Neural cell (in vitro differentiated cells): ENCODE data around the gene MMGT1. TPM values are rescaled to one million over a fixed set of nuclear protein-coding genes. Genes with fewer than 3 reads are reported as not detected.
"Not testable (repeated sequence)": the region's sequence is repeated elsewhere in the genome, so short reads cannot be mapped to it uniquely, and the experiment has no call there.

Source experiments
- H2AFZ ChIP-seq: fragments of 200-600, 300-800 bp; sonication (generic), shearing (Covaris generic); 2 replicates; pipeline ENCODE4 v1.6.0; 2014; ENCODE audit warnings: low read depth, mild to moderate bottlenecking, antibody characterized with exemption, low read length, moderate library complexity
- H3F3A ChIP-seq: fragments of 200-600 bp; shearing (Covaris generic); 2 replicates; pipeline ENCODE4 v1.6.1; 2016; ENCODE audit warnings: mild to moderate bottlenecking, moderate library complexity, mixed read lengths, antibody characterized with exemption, low read length; ENCODE audit not compliant: insufficient read depth, poor library complexity, severe bottlenecking
- H3K27ac ChIP-seq: fragments of 200-600, 300-800 bp; sonication (generic), shearing (Covaris generic); 2 replicates; pipeline ENCODE4 v1.5.1; 2014; ENCODE audit warnings: mild to moderate bottlenecking, low read length, moderate library complexity
- H3K27me3 ChIP-seq: fragments of 300-800, 200-600 bp; sonication (generic), shearing (Covaris generic); 2 replicates; pipeline ENCODE4 v1.6.0; 2014; ENCODE audit warnings: mild to moderate bottlenecking, low read depth, low read length, moderate library complexity; ENCODE audit not compliant: insufficient read depth
- H3K36me3 ChIP-seq: fragments of 300-800, 200-600 bp; sonication (generic), shearing (Covaris generic); 2 replicates; pipeline ENCODE4 v1.5.1; 2014; ENCODE audit warnings: mild to moderate bottlenecking, antibody characterized with exemption, low read length, moderate library complexity; ENCODE audit not compliant: insufficient read depth
- H3K4me2 ChIP-seq: fragments of 300-800, 200-600 bp; sonication (generic), shearing (Covaris generic); 2 replicates; pipeline ENCODE4 v1.6.0; 2014; ENCODE audit warnings: mild to moderate bottlenecking, low read length
- H3K4me3 ChIP-seq: fragments of 300-800, 200-600 bp; sonication (generic), shearing (Covaris generic); 2 replicates; pipeline ENCODE4 v1.5.1; 2014; ENCODE audit warnings: mild to moderate bottlenecking, low read length, moderate library complexity
- H3K79me2 ChIP-seq: fragments of 200-600 bp; shearing (Covaris generic); replicated peaks from 2 replicates; pipeline ENCODE4 v1.6.0; 2014; ENCODE audit warnings: mild to moderate bottlenecking, low read length, moderate library complexity; ENCODE audit not compliant: insufficient read depth
- H3K9ac ChIP-seq: fragments of 300-800, 200-600 bp; sonication (generic), shearing (Covaris generic); 2 replicates; pipeline ENCODE4 v1.6.1; 2016; ENCODE audit warnings: mild to moderate bottlenecking, low read length, mixed read lengths
- H3K9me2 ChIP-seq: fragments of 200-600 bp; shearing (Covaris generic); 2 replicates; pipeline ENCODE4 v1.6.1; 2016; ENCODE audit warnings: mild to moderate bottlenecking, low read length, mixed read lengths; ENCODE audit not compliant: insufficient read depth
- H3K9me3 ChIP-seq: fragments of 200-600, 300-800 bp; sonication (generic), shearing (Covaris generic); 2 replicates; pipeline ENCODE4 v1.6.1; 2016; ENCODE audit warnings: mild to moderate bottlenecking, mixed run types, low read length, moderate library complexity, mixed read lengths
- H4K20me1 ChIP-seq: fragments of 200-600 bp; shearing (Covaris generic); 2 replicates; pipeline ENCODE4 v1.6.1; 2016; ENCODE audit warnings: mild to moderate bottlenecking, mixed run types; ENCODE audit not compliant: insufficient read depth
- EP300 ChIP-seq: fragments of 450-650 bp; conservative IDR thresholded peaks from 2 replicates; pipeline ENCODE4 v1.6.1; 2014; ENCODE audit warnings: antibody characterized with exemption, mild to moderate bottlenecking, moderate library complexity; ENCODE audit not compliant: poor library complexity, severe bottlenecking
- EZH2 ChIP-seq: fragments of 200-600, 300-800 bp; shearing (Covaris generic), sonication (generic); IDR thresholded peaks from 2 replicates; pipeline ENCODE4 v1.6.1; 2014; ENCODE audit warnings: antibody characterized with exemption, low read length, borderline replicate concordance, mild to moderate bottlenecking; ENCODE audit not compliant: insufficient read depth, poor library complexity, severe bottlenecking
- MXI1 ChIP-seq: fragments of 450-650 bp; conservative IDR thresholded peaks from 2 replicates; pipeline ENCODE4 v1.6.1; 2014; ENCODE audit warnings: antibody characterized with exemption, mild to moderate bottlenecking; ENCODE audit not compliant: poor library complexity, severe bottlenecking
- POLR2AphosphoS5 ChIP-seq: IDR thresholded peaks from 2 replicates; pipeline ENCODE4 v1.6.1; 2012
- RAD21 ChIP-seq: fragments of 450-650 bp; conservative IDR thresholded peaks from 2 replicates; pipeline ENCODE4 v1.6.1; 2014; ENCODE audit warnings: antibody characterized with exemption, mild to moderate bottlenecking, moderate library complexity
- SMC3 ChIP-seq: fragments of 450-650 bp; conservative IDR thresholded peaks from 2 replicates; pipeline ENCODE4 v1.6.1; 2014; ENCODE audit warnings: antibody characterized with exemption, mild to moderate bottlenecking, moderate library complexity; ENCODE audit not compliant: poor library complexity
- TAF1 ChIP-seq: IDR thresholded peaks from 2 replicates; pipeline ENCODE4 v1.6.1; 2012; ENCODE audit warnings: low read depth
- polyA plus RNA-seq: library from polyadenylated mRNA; depleted of rRNA; stranded (reverse); fragments of >200 nt; gene quantifications from 2 replicates; pipeline ENCODE4 v1.2.3, GENCODE V29; 2014
- TF ChIP-seq, protein P1 (sequence below): fragments of 450-650 bp; IDR thresholded peaks from 2 replicates; pipeline ENCODE4 v1.5.1; 2014; ENCODE audit warnings: antibody characterized with exemption, mild to moderate bottlenecking, moderate library complexity; ENCODE audit not compliant: poor library complexity, severe bottlenecking
- TF ChIP-seq, protein P2 (sequence below): IDR thresholded peaks from 2 replicates; pipeline ENCODE4 v1.6.1; 2012; ENCODE audit warnings: borderline replicate concordance

The MMGT1 gene
- polyA plus RNA-seq, 1 donor from 2014 or later = 17.5 TPM

DNA sequence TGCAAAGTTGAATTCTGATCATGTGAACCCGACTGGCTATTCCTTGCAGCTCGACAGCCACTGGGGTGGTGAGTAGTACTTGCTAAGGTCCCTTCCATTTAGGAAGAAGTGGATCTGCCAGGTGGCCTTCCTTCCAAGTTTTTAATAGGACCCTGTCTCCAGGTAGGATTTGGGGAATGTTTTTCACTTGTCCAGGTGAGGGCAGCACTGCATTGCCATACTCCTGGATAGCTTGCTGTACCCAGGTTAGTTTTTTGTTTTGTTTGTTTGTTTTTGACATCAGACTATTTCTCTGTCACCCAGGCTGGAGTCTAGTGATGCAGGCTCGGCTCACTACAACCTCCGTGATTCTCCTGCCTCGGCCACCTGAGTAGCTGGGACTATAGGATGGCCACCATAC is 50.4 kb downstream of the MMGT1 start:
- TF ChIP-seq RAD21 (no peak), SMC3 (no peak), TAF1 (no peak), EP300 (no peak), EZH2 (no peak), MXI1 (no peak), POLR2AphosphoS5 (no peak)
- TF ChIP-seq, protein P1, sequence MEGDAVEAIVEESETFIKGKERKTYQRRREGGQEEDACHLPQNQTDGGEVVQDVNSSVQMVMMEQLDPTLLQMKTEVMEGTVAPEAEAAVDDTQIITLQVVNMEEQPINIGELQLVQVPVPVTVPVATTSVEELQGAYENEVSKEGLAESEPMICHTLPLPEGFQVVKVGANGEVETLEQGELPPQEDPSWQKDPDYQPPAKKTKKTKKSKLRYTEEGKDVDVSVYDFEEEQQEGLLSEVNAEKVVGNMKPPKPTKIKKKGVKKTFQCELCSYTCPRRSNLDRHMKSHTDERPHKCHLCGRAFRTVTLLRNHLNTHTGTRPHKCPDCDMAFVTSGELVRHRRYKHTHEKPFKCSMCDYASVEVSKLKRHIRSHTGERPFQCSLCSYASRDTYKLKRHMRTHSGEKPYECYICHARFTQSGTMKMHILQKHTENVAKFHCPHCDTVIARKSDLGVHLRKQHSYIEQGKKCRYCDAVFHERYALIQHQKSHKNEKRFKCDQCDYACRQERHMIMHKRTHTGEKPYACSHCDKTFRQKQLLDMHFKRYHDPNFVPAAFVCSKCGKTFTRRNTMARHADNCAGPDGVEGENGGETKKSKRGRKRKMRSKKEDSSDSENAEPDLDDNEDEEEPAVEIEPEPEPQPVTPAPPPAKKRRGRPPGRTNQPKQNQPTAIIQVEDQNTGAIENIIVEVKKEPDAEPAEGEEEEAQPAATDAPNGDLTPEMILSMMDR = no peak
- TF ChIP-seq, protein P2, sequence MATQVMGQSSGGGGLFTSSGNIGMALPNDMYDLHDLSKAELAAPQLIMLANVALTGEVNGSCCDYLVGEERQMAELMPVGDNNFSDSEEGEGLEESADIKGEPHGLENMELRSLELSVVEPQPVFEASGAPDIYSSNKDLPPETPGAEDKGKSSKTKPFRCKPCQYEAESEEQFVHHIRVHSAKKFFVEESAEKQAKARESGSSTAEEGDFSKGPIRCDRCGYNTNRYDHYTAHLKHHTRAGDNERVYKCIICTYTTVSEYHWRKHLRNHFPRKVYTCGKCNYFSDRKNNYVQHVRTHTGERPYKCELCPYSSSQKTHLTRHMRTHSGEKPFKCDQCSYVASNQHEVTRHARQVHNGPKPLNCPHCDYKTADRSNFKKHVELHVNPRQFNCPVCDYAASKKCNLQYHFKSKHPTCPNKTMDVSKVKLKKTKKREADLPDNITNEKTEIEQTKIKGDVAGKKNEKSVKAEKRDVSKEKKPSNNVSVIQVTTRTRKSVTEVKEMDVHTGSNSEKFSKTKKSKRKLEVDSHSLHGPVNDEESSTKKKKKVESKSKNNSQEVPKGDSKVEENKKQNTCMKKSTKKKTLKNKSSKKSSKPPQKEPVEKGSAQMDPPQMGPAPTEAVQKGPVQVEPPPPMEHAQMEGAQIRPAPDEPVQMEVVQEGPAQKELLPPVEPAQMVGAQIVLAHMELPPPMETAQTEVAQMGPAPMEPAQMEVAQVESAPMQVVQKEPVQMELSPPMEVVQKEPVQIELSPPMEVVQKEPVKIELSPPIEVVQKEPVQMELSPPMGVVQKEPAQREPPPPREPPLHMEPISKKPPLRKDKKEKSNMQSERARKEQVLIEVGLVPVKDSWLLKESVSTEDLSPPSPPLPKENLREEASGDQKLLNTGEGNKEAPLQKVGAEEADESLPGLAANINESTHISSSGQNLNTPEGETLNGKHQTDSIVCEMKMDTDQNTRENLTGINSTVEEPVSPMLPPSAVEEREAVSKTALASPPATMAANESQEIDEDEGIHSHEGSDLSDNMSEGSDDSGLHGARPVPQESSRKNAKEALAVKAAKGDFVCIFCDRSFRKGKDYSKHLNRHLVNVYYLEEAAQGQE = no peak
- H3F3A ChIP-seq = no peaks in the 10 kb centered on the region
- no peak overlapping the region for H2AFZ ChIP-seq
- H3K4me3 ChIP-seq = no peak overlapping the region
- H3K27ac ChIP-seq = no peak overlapping the region
- H3K4me2 ChIP-seq = no peak overlapping the region
- no peaks in the 10 kb centered on the region for H3K79me2 ChIP-seq
- no peaks in the 10 kb centered on the region for H3K9me3 ChIP-seq
- H3K36me3 ChIP-seq = no peaks in the 10 kb centered on the region
- no peaks in the 10 kb centered on the region for H3K27me3 ChIP-seq
- H3K9ac ChIP-seq = no peak overlapping the region
- no peaks in the 10 kb centered on the region for H3K9me2 ChIP-seq
- H4K20me1 ChIP-seq = no peaks in the 10 kb centered on the region

- not testable (repeated sequence) for H4K20me1 ChIP-seq, H3F3A ChIP-seq, H3K4me2 ChIP-seq, H3K9me2 ChIP-seq, H3K4me3 ChIP-seq, H3K27me3 ChIP-seq, H3K36me3 ChIP-seq, H3K79me2 ChIP-seq, H3K9ac ChIP-seq, H3K27ac ChIP-seq, H2AFZ ChIP-seq, H3K9me3 ChIP-seq
These were observed 53.3 kb downstream of the MMGT1 start for GRCh38 chrX:135920516-135920915.

DNA sequence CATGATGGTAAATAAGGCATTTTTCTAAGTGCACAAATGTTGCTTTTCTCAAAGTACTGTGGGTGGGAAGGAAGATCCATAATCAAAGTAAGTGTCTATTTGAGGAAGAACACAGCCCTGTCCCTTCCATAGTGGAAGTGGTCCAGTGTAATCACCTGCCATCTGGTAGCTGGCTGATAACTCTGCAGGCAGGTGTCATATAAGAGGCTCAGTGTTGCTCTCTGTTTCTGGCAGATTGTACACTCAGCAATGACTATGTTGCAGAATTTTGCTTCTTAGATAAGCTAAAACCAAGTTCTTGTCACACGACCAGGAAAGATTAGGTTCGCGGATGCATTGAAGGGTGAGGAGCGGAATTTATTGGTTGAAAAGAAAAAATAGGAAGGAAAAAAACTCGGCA is 59.4 kb downstream of the MMGT1 start:
- Histone ChIP-seq H3K9me2 (no peaks in the 10 kb centered on the region), H2AFZ (no peak overlapping the region), H3K36me3 (no peaks in the 10 kb centered on the region), H3K4me3 (no peak overlapping the region), H3K27ac (no peak overlapping the region), H3K4me2 (no peak overlapping the region), H3F3A (no peaks in the 10 kb centered on the region), H3K9ac (no peak overlapping the region), H4K20me1 (no peaks in the 10 kb centered on the region), H3K79me2 (no peaks in the 10 kb centered on the region), H3K9me3 (no peaks in the 10 kb centered on the region), H3K27me3 (no peaks in the 10 kb centered on the region)
- TF ChIP-seq TAF1 = no peak
- no peak for TF ChIP-seq EZH2
- TF ChIP-seq, protein P2 = no peak
